PFSK-1 (cell line): ENCODE results near the gene ARL8B.

ENCODE experiments used
- FOXP2 ChIP-seq: optimal IDR thresholded peaks from 2 replicates; pipeline ENCODE3; 2011; ENCODE audit warnings: borderline replicate concordance, control low read depth, inconsistent platforms; ENCODE audit not compliant: insufficient read depth; ENCODE audit errors: extremely low read length, extremely low read depth
- POLR2AphosphoS5 ChIP-seq: IDR thresholded peaks from 2 replicates; pipeline ENCODE4 v1.6.1; 2012; ENCODE audit warnings: low read depth, mild to moderate bottlenecking, control low read depth, low read length, moderate library complexity
- SIN3A ChIP-seq: IDR thresholded peaks from 2 replicates; pipeline ENCODE4 v1.6.1; 2012; ENCODE audit warnings: mild to moderate bottlenecking, low read length, moderate library complexity, borderline replicate concordance; ENCODE audit not compliant: insufficient read depth
- TAF1 ChIP-seq: IDR thresholded peaks from 2 replicates; pipeline ENCODE4 v1.6.1; 2012; ENCODE audit warnings: low read length, control low read depth, borderline replicate concordance; ENCODE audit not compliant: insufficient read depth
- TF ChIP-seq, protein P1 (sequence below), 2 experiments: IDR thresholded peaks; 2 replicates each; pipeline versions ENCODE4 v1.6.1 to v1.8.0; 2011 to 2012; ENCODE audit warnings: low read depth in 2 of 2, low read length in 2 of 2, control low read depth in 1 of 2, inconsistent platforms in 1 of 2, mild to moderate bottlenecking in 1 of 2, moderate library complexity in 1 of 2; ENCODE audit not compliant: insufficient read depth in 1 of 2

The ARL8B gene

DNA sequence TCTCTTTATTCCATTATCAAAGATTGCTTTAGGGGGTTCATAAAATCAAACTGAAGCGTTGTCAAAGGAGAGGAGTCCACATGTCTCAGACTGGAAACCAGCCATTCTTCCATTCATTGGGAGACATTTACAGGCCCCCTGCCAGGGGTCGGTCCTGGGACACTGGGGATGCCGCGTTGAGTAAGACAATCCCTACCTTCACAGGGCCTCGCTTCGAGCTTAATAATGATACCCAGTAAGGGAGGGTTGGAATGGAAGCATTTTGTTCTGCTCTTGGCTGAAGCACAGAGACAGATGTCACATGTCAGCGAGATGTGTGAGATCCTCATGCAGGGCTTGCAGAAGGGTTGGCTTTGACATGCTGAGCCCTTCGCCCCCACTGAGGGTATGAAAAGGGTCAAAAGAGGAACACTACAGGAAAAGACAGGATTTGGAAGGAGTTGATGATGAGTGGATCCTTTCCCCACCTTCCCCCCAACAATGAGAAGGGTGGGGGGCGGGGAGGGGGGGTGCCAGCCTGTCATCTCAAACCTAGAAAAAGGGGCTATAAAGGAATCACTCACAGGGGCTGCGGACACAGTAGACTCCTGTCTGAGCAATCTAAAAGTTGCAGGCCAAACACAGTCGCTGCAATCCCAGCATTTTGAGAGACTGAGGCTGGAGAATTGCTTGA, 25.6 kb upstream of the ARL8B start:
- TF ChIP-seq, protein P1, sequence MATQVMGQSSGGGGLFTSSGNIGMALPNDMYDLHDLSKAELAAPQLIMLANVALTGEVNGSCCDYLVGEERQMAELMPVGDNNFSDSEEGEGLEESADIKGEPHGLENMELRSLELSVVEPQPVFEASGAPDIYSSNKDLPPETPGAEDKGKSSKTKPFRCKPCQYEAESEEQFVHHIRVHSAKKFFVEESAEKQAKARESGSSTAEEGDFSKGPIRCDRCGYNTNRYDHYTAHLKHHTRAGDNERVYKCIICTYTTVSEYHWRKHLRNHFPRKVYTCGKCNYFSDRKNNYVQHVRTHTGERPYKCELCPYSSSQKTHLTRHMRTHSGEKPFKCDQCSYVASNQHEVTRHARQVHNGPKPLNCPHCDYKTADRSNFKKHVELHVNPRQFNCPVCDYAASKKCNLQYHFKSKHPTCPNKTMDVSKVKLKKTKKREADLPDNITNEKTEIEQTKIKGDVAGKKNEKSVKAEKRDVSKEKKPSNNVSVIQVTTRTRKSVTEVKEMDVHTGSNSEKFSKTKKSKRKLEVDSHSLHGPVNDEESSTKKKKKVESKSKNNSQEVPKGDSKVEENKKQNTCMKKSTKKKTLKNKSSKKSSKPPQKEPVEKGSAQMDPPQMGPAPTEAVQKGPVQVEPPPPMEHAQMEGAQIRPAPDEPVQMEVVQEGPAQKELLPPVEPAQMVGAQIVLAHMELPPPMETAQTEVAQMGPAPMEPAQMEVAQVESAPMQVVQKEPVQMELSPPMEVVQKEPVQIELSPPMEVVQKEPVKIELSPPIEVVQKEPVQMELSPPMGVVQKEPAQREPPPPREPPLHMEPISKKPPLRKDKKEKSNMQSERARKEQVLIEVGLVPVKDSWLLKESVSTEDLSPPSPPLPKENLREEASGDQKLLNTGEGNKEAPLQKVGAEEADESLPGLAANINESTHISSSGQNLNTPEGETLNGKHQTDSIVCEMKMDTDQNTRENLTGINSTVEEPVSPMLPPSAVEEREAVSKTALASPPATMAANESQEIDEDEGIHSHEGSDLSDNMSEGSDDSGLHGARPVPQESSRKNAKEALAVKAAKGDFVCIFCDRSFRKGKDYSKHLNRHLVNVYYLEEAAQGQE (IDR thresholded peaks at IDR 0.05; ENCODE audit: insufficient read depth in 1 of 2, low read depth in 2 of 2, low read length in 2 of 2) = no peak
- TF ChIP-seq POLR2AphosphoS5 = no peak
- no peak for TF ChIP-seq FOXP2
- no peak for TF ChIP-seq TAF1
- TF ChIP-seq SIN3A = no peak

DNA sequence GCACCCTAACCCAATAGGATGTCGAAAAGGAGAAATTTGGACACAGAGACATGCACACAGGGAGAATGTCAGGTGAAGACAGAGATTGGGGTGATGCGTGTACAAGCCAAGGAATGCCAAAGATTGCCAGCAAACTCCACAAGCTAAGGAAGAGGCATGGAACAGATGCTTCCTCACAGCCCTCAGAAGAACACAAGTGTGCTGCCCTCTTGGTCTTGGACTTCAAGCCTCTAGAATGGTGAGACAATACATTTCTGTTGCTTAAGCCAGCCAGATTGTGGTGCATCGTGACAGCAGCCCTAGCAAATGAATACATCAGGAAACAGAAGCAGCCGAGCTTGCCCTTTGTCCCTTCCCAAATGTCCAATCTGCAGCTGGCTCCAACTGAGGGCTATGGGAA, 23.7 kb upstream of the ARL8B start:
- TF ChIP-seq SIN3A (no peak), TAF1 (no peak)

DNA sequence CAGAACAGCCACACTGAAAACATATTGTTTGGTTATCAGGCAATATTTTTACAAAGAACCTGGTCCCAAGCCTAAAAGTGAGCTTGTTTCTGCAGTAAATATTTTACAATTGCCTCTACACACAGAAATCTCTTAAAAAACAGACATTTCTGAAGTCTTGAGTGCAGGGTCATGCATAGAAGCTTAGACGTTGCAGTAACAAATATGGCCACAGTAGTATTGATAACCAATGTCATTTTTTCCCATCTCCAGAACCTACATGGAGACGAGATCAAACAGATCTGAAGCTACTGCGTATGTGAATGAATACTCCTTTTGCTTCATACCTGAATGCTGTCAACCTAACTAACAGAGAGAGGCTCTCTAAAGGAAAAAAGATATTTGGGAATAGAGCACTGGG, 19.6 kb upstream of the ARL8B start:
- TF ChIP-seq SIN3A (no peak), FOXP2 (no peak), TAF1 (no peak), POLR2AphosphoS5 (no peak)
- TF ChIP-seq, protein P1 (IDR thresholded peaks at IDR 0.05; ENCODE audit: insufficient read depth in 1 of 2, low read depth in 2 of 2, low read length in 2 of 2) = no peak

DNA sequence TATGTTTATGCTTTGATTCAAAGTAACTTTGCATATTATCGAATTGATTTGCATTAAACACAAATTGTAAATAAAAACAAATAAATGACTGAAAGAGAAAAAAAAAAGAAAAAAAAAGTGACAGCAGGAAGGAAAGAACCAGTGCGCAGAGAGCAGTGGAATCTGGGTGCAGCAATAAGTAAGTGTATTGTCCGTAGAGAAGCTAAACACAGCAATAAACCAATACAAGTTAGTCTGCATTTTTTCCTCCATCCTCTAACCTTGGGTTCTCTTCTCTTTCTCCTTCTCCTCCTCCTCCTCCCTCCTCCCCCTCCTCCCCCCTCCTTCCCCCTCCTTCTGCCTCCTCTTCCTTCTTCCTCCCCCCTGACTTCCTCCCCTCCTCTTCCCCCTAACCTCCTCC, 18.3 kb upstream of the ARL8B start:
- no peak for TF ChIP-seq POLR2AphosphoS5
- no peak for TF ChIP-seq TAF1
- TF ChIP-seq, protein P1 (IDR thresholded peaks at IDR 0.05; ENCODE audit: insufficient read depth in 1 of 2, low read depth in 2 of 2, low read length in 2 of 2) = no peak
- no peak for TF ChIP-seq SIN3A
- TF ChIP-seq FOXP2 = no peak

DNA sequence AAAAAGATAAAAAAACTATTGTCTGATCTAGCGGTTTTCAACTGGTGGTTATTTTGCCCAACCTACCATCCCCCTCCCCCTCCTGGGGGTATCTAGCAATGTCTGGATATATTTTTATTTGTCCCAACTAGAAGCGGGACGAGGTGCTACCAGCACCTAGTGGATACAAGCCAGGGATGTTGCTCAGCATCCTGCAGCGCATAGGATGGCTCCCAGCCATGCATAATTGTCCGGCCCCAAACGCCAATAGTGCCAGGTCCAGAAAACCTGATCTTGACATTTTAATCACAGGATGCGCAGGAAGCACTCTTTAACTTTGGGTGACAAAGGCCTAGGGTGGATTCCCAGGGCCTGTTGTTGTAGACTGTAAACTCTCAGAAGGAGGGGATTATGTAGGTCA, 17.0 kb upstream of the ARL8B start:
- TF ChIP-seq SIN3A = no peak
- no peak for TF ChIP-seq TAF1
- no peak for TF ChIP-seq POLR2AphosphoS5
- TF ChIP-seq, protein P1 (IDR thresholded peaks at IDR 0.05; ENCODE audit: insufficient read depth in 1 of 2, low read depth in 2 of 2, low read length in 2 of 2) = no peak
- TF ChIP-seq FOXP2 = no peak
